Lower lobe of right lung (tissue), 2 donors: ENCODE data around the gene FBXO9. TPM values are rescaled to one million over a fixed set of nuclear protein-coding genes. Genes with fewer than 3 reads are reported as not detected.

Source experiments
- ATAC-seq, 2 donors: fragments of 200-7000 bp; cut with Tn5 transposase; one replicate each; pipeline ENCODE4 v1.9.1; 2020 to 2022; ENCODE audit warnings: mild to moderate bottlenecking in 2 of 2, moderate library complexity in 2 of 2
- DNase-seq: peaks from one replicate; pipeline ENCODE4 v3.0.0-alpha.2; 2020
- H3K27ac ChIP-seq: fragments of 200-600 bp; one replicate; pipeline ENCODE4 v1.8.0; 2022
- H3K27me3 ChIP-seq: fragments of 200-600 bp; one replicate; pipeline ENCODE4 v1.8.0; 2022; ENCODE audit warnings: low read depth
- H3K36me3 ChIP-seq: fragments of 200-600 bp; one replicate; pipeline ENCODE4 v1.8.0; 2022; ENCODE audit warnings: mild to moderate bottlenecking
- H3K4me1 ChIP-seq: fragments of 200-600 bp; one replicate; pipeline ENCODE4 v1.8.0; 2022
- H3K4me3 ChIP-seq: fragments of 200-600 bp; one replicate; pipeline ENCODE4 v1.8.0; 2022; ENCODE audit warnings: mild to moderate bottlenecking
- H3K9me3 ChIP-seq: fragments of 200-600 bp; one replicate; pipeline ENCODE4 v1.8.0; 2022
- intact Hi-C: fragments of 100-400 bp; cut with DNase I; formaldehyde crosslinking; loops from one replicate; pipeline ENCODE4 v1.11.0; 2022
- total RNA-seq: library from RNA; stranded (reverse); fragmentation: NEBNext Ultra II Directional; extraction: Animal tissue kit (Norgen Biotek cat#: 25700); gene quantifications from one replicate; pipeline ENCODE4 v1.2.1, GENCODE V29; 2021
- TF ChIP-seq, protein P1 (sequence below): fragments of 200-600 bp; IDR thresholded peaks from one replicate; pipeline ENCODE4 v1.8.0; 2022; ENCODE audit warnings: antibody characterized with exemption, mild to moderate bottlenecking
- donor health status: DM: no; HTN: yes; CAD: no; lungs with severe emphysema.

FBXO9 gene
- total RNA-seq, 1 donor from 2014 or later = 112 TPM

DNA sequence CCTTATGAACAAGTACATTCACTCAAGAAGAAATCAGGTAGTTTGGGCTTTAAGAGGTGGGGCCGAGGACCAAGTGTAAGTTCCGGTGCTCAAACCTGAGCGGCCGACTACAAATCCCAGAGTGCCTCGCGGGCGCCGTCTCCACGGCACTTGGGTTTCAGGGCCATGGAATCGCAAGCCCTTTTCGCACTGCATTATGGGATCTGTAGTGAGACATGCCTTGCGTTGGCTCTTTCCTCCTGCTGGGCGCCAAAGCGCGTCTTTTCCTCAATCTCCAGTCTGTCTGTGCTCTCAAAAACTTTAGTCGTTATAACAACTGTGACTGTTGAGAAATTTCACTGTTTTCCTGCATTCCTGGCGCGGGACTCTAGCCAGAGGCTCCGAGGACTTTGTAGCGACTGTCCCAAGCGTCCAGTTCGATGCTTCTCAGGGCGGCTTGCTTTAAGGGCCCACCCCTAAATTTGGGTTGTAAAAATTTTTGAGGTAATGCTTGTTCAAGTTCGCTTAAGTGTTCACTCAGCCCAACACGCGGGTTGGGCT is 408 bp upstream of the FBXO9 start:
- TF ChIP-seq, protein P1, sequence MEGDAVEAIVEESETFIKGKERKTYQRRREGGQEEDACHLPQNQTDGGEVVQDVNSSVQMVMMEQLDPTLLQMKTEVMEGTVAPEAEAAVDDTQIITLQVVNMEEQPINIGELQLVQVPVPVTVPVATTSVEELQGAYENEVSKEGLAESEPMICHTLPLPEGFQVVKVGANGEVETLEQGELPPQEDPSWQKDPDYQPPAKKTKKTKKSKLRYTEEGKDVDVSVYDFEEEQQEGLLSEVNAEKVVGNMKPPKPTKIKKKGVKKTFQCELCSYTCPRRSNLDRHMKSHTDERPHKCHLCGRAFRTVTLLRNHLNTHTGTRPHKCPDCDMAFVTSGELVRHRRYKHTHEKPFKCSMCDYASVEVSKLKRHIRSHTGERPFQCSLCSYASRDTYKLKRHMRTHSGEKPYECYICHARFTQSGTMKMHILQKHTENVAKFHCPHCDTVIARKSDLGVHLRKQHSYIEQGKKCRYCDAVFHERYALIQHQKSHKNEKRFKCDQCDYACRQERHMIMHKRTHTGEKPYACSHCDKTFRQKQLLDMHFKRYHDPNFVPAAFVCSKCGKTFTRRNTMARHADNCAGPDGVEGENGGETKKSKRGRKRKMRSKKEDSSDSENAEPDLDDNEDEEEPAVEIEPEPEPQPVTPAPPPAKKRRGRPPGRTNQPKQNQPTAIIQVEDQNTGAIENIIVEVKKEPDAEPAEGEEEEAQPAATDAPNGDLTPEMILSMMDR = peak; percentile 8
- no peaks in the 10 kb centered on the region for H3K27me3 ChIP-seq
- DNase-seq = peak; percentile 98
- ATAC-seq = peak; percentile 92
- peaks cover 49% of the 10 kb centered on the region for H3K4me1 ChIP-seq
- intact Hi-C loops = no loop called here
- H3K27ac ChIP-seq = peak overlapping the region; percentile 90
- peak overlapping the region; percentile 83 for H3K4me3 ChIP-seq
- no peaks in the 10 kb centered on the region for H3K9me3 ChIP-seq
- H3K36me3 ChIP-seq = no peaks in the 10 kb centered on the region

DNA sequence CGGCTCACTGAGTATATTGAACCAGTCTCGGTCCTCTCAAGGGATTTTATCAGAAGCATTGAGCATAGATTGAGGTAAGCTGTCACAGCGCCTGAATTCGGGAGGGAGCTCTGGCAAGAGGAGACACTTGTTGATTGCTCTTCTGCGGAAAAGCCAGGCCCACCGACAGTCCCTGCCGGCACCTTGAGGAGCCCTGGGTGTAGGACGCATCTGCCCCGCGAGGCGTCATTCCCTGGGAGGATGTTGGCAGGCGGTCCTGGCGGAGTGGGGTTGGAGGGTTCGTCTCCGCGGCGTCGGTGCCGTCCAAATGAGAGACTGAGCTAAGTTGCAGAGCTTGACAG is 843 bp downstream of the FBXO9 start:
- Histone ChIP-seq H3K27me3 (no peaks in the 10 kb centered on the region), H3K4me3 (peak overlapping the region; percentile 83), H3K36me3 (no peaks in the 10 kb centered on the region), H3K9me3 (no peaks in the 10 kb centered on the region), H3K27ac (peak overlapping the region; percentile 90), H3K4me1 (peaks cover 41% of the 10 kb centered on the region)
- DNase-seq (peak; percentile 64), ATAC-seq (peak; percentile 7 to 9)
- TF ChIP-seq, protein P1 = no peak
- intact Hi-C loops = no loop called here

DNA sequence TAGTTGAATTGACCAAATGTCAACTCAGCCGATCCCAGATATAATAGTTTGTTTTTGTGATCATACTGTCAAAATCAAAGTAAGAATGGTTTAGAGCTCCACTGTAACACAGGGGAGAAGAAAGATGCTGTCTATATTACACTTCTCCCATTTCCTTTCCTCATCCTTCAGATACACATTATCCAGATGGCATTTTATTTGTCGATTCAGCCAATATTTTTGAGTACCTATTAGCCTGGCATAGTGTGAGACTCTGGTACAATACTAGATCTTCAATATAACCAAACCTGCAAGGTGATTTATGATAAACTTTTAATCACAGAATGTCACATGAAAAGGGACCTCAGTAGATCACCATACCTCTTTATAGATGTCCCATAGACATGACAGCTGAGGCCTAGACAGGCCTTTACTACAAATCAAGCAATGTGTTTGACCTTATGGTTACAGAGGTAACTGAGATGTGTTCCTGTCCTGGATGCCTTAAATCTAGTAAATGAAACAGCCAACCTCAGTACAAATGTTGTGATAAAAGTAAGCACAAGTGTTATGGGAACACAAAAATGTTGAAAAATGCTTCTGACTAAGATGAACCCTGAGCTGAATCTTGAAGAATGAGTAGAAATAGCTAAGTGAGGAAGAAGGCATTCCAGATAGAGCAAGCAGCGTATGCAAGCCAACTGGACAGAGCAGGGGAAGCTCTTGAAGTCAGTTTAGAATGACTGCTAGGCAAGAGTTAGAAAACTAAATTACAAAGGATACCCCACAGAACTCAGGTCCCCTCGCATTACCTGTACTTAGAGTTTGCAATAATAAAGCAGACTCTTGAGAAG is 1.9 kb downstream of the FBXO9 start:
- Histone ChIP-seq H3K36me3 (peaks cover 7% of the 10 kb centered on the region), H3K4me1 (peaks cover 40% of the 10 kb centered on the region), H3K4me3 (peak overlapping the region; percentile 83), H3K9me3 (no peaks in the 10 kb centered on the region), H3K27ac (no peak overlapping the region), H3K27me3 (no peaks in the 10 kb centered on the region)
- DNase-seq (no peak), ATAC-seq (no peak)
- intact Hi-C loops = no loop called here
- TF ChIP-seq, protein P1 = no peak

DNA sequence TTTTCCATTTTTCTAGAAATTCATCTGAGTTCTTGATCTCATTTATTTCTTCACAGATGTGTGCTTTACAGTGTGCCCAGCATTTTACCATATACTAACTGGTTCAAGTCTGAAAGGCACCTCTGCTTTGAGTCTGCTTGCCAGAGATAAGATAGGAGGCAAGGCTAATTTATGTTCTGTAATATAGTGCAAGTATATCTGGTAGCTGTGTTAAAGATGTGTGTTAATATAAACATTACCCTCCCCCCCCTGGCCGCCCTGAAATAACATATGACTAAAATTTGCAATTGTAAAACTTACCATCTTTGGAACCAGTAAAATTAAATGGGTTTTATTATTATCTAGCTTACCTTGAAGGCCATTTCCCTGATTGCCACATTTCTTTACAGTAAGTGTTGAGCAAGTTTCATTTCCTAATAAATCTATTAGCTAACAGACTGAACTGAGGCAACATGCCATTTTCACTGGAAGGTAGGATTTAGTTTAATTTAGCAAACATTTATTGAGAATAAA is 2.7 kb downstream of the FBXO9 start:
- H3K9me3 ChIP-seq = no peaks in the 10 kb centered on the region
- no peak overlapping the region for H3K4me3 ChIP-seq
- TF ChIP-seq, protein P1 = no peak
- ATAC-seq (no peak), DNase-seq (no peak)
- peaks cover 15% of the 10 kb centered on the region for H3K36me3 ChIP-seq
- H3K27ac ChIP-seq = no peak overlapping the region
- H3K27me3 ChIP-seq = no peaks in the 10 kb centered on the region
- intact Hi-C loops = no loop called here
- H3K4me1 ChIP-seq = peaks cover 34% of the 10 kb centered on the region

DNA sequence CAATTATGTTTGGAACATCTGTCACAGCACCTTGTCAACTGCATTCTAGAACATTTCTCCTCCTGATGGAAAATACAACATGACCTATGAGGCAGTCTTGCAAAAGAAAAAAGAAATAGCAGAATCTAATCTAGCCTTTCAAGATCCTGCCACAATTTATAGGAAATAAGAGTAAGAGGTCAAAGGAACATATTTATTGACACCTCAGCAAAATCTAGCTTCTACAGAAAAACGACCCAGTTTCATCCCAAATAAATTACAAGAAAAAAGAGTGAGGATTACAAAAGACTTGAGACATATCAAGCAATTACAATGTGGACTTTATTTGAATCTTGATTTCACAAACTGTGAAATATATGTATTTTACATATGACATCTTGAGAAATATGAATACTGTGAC is 4.2 kb downstream of the FBXO9 start:
- TF ChIP-seq, protein P1 = no peak
- Histone ChIP-seq H3K4me1 (peaks cover 30% of the 10 kb centered on the region), H3K27me3 (no peaks in the 10 kb centered on the region), H3K4me3 (no peak overlapping the region), H3K36me3 (peaks cover 31% of the 10 kb centered on the region), H3K27ac (no peak overlapping the region), H3K9me3 (no peaks in the 10 kb centered on the region)
- intact Hi-C loops = no loop called here
- no peak for ATAC-seq
- no peak for DNase-seq
